Measurements from ENCODE around the gene RSF1.
A peak's percentile ranks its signal among the peaks of the same experiment; 100 is the strongest.

RSF1 gene

DNA sequence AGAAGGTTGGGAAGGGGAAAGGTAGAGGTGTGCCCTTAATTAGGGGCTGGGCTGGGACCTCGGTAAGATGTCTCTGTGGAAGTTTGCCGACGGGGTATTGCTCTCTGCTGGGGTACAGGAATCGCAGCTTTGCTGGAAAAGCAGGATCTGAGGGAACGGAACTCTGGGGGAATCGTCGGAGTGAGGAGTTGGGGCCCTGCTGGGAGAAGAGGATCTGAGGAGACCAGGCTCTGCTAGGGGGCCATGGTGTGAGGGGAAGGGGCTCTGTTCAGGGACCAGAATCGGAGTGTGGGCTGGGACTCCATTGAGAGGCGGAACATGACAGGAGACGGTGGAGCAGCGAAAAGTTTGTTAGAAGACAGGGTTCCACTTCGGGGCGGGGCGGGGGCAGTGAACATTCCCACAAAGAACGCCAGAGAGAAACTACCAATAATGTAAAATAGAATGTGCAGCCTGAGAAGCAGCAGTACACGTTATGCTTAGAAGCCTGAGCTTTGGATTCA, 878 bp upstream of the RSF1 start:
- intact Hi-C loops (cut with micrococcal nuclease), result loop anchor here (2.0 kb wide), 1 partner anchor 173 kb away; the partner anchor contains the start of gene INTS4
- peaks cover 25% of the 10 kb centered on the region for H3K4me1 Mint-ChIP-seq (ENCODE audit: low read depth)
- H3K9me3 Mint-ChIP-seq, result no peaks in the 10 kb centered on the region

DNA sequence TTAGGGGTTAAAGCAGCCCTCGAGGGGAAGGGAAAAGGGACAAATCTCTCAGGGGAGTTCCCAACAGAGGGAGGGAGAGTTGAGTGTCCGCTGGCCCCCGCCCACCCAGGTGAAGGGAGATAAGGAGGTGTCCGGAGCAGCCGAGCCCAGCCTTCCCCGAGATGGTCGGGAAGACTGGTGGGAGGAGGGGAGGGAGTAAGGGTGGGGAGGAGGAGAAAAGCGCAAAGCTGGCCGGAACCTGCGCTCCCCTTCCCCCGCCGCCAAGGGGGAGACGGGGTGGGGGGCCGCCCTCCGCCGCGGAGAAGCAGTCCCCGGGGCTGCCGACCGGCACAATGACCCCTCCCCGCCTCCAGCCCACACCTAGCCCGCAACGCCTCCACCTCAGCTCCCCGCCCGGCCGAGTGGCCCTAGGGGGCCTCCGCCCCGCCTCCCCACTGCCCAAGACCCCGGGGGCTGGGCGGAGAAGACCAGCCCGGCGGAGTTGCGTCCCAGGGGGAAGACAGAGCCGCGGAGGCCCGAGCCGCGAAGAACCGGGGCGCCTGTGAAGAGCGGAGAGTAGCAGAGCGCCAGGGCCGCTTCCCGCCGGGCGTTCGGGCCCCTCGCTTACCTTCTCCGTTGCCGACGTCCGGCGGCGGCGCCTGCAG, 479 bp downstream of the RSF1 start:
- no peaks in the 10 kb centered on the region for H3K27me3 Mint-ChIP-seq
- peaks cover 25% of the 10 kb centered on the region for H3K4me1 Mint-ChIP-seq (ENCODE audit: low read depth)
- peaks cover 3% of the 10 kb centered on the region for H3K9me3 Mint-ChIP-seq
- H3K27ac Mint-ChIP-seq, result peak overlapping the region; percentile 83
- intact Hi-C loops (cut with micrococcal nuclease), result loop anchor here (2.0 kb wide), 1 partner anchor 175 kb away; the partner anchor contains the start of gene INTS4
- H3K36me3 Mint-ChIP-seq (ENCODE audit: low read depth), result peaks cover 25% of the 10 kb centered on the region
- peak overlapping the region; percentile 99 for H3K4me3 Mint-ChIP-seq

More for the DNA sequence above, 878 bp upstream of the RSF1 start:
- peak overlapping the region; percentile 99 for H3K4me3 Mint-ChIP-seq
- no peaks in the 10 kb centered on the region for H3K27me3 Mint-ChIP-seq
- peak overlapping the region; percentile 83 for H3K27ac Mint-ChIP-seq
- peaks cover 24% of the 10 kb centered on the region for H3K36me3 Mint-ChIP-seq (ENCODE audit: low read depth)

DNA sequence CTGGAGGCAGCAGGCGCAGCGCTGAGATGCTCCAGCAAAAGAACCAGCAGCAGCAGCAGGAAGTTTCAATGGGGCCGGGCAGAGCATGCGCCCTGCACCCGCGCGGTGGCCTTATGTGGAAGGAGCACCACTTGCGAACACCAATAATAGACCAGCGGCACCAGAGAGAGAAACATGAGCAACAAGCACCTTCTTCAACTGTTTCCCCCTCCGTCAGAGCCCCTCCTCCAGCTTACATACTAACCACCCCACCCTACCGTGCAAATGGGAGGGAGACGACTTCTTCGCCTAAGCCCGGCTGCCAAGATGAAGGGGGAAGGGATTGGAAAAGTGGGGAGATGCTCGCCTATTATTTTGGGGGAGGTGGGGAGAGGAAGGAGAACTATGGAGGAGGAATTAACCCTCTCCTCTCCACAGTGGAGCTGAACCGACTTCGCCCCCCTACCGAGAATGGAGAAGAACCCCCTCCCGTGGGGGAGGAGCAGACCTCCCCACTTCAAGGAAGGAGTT, 1.1 kb downstream of the RSF1 start:
- intact Hi-C loops (cut with micrococcal nuclease), result no loop called here
- peak overlapping the region; percentile 83 for H3K27ac Mint-ChIP-seq
- peak overlapping the region; percentile 99 for H3K4me3 Mint-ChIP-seq
- peaks cover 31% of the 10 kb centered on the region for H3K36me3 Mint-ChIP-seq (ENCODE audit: low read depth)
- no peaks in the 10 kb centered on the region for H3K27me3 Mint-ChIP-seq
- H3K9me3 Mint-ChIP-seq, result peaks cover 8% of the 10 kb centered on the region
- H3K4me1 Mint-ChIP-seq (ENCODE audit: low read depth), result peaks cover 25% of the 10 kb centered on the region

DNA sequence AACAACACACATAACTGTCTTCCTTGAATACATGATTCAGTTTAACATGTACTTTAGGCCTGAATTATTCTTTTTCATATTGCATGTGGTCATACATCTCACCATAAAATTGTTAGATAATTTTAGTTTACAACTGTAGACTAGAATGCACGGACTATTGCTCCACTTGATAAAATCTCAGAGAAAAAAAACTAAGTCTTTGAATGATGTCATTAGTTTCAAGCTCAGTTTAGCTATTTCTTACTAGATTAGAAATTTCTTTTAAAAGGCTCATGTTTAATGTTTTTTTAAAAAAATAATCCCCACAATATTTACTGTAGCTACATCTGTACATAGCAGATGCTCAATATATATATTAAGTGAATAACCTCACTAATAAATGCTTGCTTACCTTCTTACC, 5.1 kb downstream of the RSF1 start:
- peaks cover 48% of the 10 kb centered on the region for H3K36me3 Mint-ChIP-seq (ENCODE audit: low read depth)
- no peak overlapping the region for H3K27ac Mint-ChIP-seq
- no peaks in the 10 kb centered on the region for H3K27me3 Mint-ChIP-seq
- no peak overlapping the region for H3K4me3 Mint-ChIP-seq
- H3K9me3 Mint-ChIP-seq, result peaks cover 9% of the 10 kb centered on the region
- intact Hi-C loops (cut with micrococcal nuclease), result no loop called here
- peaks cover 16% of the 10 kb centered on the region for H3K4me1 Mint-ChIP-seq (ENCODE audit: low read depth)

DNA sequence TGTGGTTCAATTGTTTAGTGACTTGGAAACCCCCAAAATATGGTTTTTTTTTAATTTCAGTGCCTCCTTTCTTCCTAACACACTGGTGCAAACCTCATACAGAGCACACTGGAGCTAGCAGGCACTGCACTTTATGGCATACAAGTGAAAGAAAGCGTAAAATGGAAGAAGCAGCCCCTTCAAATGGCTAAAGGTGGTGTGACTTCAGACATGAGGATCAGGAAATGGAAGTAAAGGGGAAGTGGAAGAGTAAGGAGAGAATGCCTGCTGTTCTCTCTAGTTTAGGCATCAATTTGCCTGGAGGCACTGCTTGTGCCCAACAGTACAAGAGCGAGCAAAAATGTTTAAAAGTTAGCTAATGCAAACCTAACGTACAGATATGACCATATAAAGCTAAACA, 5.7 kb downstream of the RSF1 start:
- Mint-ChIP-seq H3K36me3 (ENCODE audit: low read depth) (peaks cover 47% of the 10 kb centered on the region), H3K4me3 (no peak overlapping the region)

DNA sequence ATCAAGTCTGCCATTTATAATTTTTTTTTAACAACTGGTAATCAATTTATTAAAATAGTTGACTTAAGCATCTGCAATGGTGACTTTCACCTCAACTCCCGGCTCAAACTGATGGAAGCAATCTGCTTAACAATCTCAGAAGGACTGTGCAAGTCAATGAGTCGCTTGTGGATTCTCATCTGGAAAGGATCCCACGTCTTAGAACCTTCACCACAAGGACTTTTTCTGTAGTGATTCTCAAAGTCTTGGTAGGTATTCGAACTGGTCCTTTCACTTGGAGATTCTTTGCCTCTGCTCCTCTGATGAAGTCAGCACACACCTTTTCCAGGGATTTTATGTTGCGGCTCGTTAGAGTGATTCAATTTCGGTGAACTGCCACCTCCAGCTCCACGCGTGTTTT, 7.3 kb downstream of the RSF1 start:
- intact Hi-C loops (cut with micrococcal nuclease), result no loop called here
- H3K4me1 Mint-ChIP-seq (ENCODE audit: low read depth), result peaks cover 13% of the 10 kb centered on the region
- peaks cover 41% of the 10 kb centered on the region for H3K36me3 Mint-ChIP-seq (ENCODE audit: low read depth)
- H3K9me3 Mint-ChIP-seq, result peaks cover 9% of the 10 kb centered on the region
- H3K27me3 Mint-ChIP-seq, result no peaks in the 10 kb centered on the region
- no peak overlapping the region for H3K27ac Mint-ChIP-seq
- H3K4me3 Mint-ChIP-seq, result no peak overlapping the region

More for the DNA sequence above, 5.7 kb downstream of the RSF1 start:
- intact Hi-C loops (cut with micrococcal nuclease), result no loop called here
- Mint-ChIP-seq H3K4me1 (ENCODE audit: low read depth) (peaks cover 21% of the 10 kb centered on the region), H3K9me3 (peaks cover 9% of the 10 kb centered on the region), H3K27ac (no peak overlapping the region), H3K27me3 (no peaks in the 10 kb centered on the region)

DNA sequence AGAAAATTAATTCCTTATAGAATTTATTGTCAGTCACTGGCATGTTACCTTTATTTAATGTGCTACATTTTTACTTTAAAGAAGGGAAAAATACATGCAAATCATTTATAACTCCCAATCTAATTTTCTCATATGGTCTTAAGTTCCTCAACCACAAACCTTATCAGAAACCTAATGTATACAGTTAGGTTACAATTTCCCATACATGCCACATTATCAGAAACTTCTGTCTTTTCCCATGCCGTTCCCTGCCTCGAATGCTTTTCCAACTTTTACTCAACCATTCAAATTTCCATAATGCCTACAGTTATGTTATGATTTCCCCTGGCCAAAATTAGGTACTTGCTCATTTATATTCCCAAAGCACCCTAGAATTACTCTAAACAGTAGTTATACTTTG, 13.5 kb downstream of the RSF1 start:
- peaks cover 30% of the 10 kb centered on the region for H3K4me1 Mint-ChIP-seq (ENCODE audit: low read depth)
- H3K27ac Mint-ChIP-seq, result no peak overlapping the region
- H3K9me3 Mint-ChIP-seq, result no peaks in the 10 kb centered on the region
- no peak overlapping the region for H3K4me3 Mint-ChIP-seq
- H3K36me3 Mint-ChIP-seq (ENCODE audit: low read depth), result peaks cover 33% of the 10 kb centered on the region
- H3K27me3 Mint-ChIP-seq, result no peaks in the 10 kb centered on the region
- intact Hi-C loops (cut with micrococcal nuclease), result no loop called here

DNA sequence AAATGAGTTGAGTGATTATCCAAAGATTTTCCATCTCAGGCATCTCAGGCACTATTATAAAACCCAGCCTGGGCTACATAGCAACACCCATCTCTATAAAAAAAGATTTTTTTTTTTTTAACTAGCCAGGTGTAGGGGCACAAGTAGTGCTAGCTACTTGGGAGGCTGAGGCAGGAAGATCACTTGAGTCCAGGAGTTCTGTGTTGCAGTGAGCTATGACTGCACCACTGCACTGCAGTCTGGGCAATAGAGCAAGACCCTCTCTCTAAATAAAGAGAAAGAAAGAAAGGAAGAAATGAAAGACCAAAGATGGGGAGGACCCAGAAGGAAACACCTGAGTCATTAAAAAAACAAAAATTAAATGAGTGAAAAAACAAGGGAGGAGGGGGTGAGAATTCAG, 14.1 kb downstream of the RSF1 start:
- peaks cover 30% of the 10 kb centered on the region for H3K36me3 Mint-ChIP-seq (ENCODE audit: low read depth)
- intact Hi-C loops (cut with micrococcal nuclease), result no loop called here
- no peak overlapping the region for H3K27ac Mint-ChIP-seq
- peaks cover 33% of the 10 kb centered on the region for H3K4me1 Mint-ChIP-seq (ENCODE audit: low read depth)
- H3K4me3 Mint-ChIP-seq, result no peak overlapping the region
- no peaks in the 10 kb centered on the region for H3K27me3 Mint-ChIP-seq
- no peaks in the 10 kb centered on the region for H3K9me3 Mint-ChIP-seq

DNA sequence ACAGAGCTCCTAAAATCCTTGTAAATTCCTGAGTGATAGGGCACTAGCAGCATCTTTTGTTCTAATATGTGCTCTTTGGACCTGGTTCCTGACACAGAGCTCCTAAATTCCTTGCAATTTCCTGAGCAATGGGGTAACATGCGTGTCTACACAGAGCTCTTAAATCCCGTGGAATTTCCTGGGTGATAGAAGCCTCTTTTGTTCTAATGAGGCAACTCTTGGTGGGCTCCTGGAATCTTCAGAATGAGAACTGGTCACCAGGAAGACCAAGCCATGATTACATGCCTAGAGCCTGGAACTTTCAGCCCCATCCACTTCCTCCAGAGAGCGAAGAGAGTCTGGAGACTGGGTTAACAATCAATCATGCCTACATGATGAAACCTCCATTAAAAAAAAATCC, 19.0 kb downstream of the RSF1 start:
- Mint-ChIP-seq H3K4me3 (no peak overlapping the region), H3K27ac (no peak overlapping the region), H3K36me3 (ENCODE audit: low read depth) (peaks cover 27% of the 10 kb centered on the region), H3K9me3 (no peaks in the 10 kb centered on the region), H3K27me3 (no peaks in the 10 kb centered on the region), H3K4me1 (ENCODE audit: low read depth) (peaks cover 33% of the 10 kb centered on the region)
- intact Hi-C loops (cut with micrococcal nuclease), result no loop called here

DNA sequence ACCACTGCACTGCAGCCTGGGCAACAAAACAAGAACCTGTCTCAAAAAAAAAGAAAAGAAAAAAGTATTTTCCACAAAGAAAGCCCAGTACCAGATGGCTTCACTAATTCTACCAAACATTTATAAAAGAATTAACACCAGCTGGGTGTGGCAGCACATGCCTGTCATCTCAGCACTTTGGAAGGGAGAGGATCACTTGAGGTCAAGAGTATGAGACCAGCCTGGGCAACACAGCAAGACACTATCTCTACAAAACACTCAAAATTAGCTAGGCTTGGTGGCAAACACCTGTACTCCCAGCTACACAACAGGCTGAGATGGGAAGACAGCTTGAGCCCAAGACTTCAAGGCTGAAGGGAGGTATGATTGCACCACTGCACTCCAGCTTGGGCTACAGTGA, 20.1 kb downstream of the RSF1 start:
- H3K4me3 Mint-ChIP-seq, result no peak overlapping the region
- no peaks in the 10 kb centered on the region for H3K9me3 Mint-ChIP-seq
- peaks cover 24% of the 10 kb centered on the region for H3K4me1 Mint-ChIP-seq (ENCODE audit: low read depth)
- H3K27me3 Mint-ChIP-seq, result no peaks in the 10 kb centered on the region
- H3K36me3 Mint-ChIP-seq (ENCODE audit: low read depth), result peaks cover 24% of the 10 kb centered on the region
- intact Hi-C loops (cut with micrococcal nuclease), result no loop called here
- H3K27ac Mint-ChIP-seq, result peak overlapping the region; percentile 21

DNA sequence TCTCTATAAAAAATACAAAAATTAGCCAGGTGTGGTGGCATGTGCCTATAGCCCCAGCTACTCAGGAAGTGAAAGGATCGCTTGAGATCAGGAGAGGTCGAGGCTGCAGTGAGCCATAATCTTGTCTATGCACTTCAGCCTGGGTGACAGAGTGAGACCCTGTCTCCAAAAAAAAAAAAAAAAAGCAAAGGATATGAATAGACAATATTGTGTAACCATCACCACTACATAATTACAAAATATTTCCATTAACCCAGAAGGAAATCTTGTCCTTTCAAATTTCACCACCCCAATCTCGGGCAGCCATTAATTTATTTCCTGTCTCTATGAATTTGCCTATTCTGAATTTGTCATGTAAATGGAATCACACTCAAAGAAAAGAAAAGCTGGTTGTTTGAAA, 21.2 kb downstream of the RSF1 start:
- Mint-ChIP-seq H3K27ac (no peak overlapping the region), H3K4me3 (no peak overlapping the region), H3K9me3 (no peaks in the 10 kb centered on the region), H3K27me3 (no peaks in the 10 kb centered on the region), H3K36me3 (ENCODE audit: low read depth) (peaks cover 19% of the 10 kb centered on the region), H3K4me1 (ENCODE audit: low read depth) (peaks cover 35% of the 10 kb centered on the region)
- intact Hi-C loops (cut with micrococcal nuclease), result no loop called here

DNA sequence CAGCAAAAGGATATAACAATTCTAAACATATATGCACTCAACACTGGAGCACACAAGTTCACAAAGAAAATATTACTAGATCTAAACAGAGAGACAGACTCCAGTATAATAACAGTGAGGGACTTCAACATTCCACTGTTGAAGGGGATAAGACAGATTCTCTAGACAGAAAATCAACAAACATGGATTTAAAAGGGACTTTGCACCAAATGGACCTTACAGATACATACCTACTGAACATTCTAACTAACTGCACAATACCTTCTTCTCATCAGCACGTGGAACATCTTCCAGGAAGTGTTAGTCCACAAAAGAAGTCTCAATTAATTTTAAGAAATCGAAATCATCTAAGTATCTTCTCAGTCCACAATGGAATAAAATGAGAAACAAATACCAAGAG, 26.6 kb downstream of the RSF1 start:
- peaks cover 16% of the 10 kb centered on the region for H3K4me1 Mint-ChIP-seq (ENCODE audit: low read depth)
- no peak overlapping the region for H3K4me3 Mint-ChIP-seq
- H3K27ac Mint-ChIP-seq, result no peak overlapping the region
- peaks cover 56% of the 10 kb centered on the region for H3K36me3 Mint-ChIP-seq (ENCODE audit: low read depth)
- peaks cover 19% of the 10 kb centered on the region for H3K9me3 Mint-ChIP-seq
- no peaks in the 10 kb centered on the region for H3K27me3 Mint-ChIP-seq
- intact Hi-C loops (cut with micrococcal nuclease), result no loop called here

DNA sequence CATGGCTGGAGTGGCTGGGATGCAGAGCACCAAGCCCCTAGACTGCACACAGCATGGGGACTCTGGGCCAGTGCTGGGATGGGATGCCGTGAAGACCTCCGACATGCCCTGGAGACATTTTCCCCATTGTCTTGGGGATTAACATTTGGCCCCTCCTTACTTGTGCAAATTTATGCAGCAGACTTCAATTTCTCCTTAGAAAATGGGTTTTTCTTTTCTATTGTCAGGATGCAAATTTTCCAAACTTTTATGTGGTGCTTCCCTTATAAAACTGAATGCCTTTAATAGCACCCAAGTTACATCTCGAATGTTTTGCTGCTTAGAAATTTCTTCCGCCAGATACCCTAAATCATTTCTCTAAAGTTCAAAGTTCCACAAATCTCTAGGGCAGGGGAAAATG, 29.2 kb downstream of the RSF1 start:
- peaks cover 45% of the 10 kb centered on the region for H3K36me3 Mint-ChIP-seq (ENCODE audit: low read depth)
- no peaks in the 10 kb centered on the region for H3K27me3 Mint-ChIP-seq
- peaks cover 19% of the 10 kb centered on the region for H3K9me3 Mint-ChIP-seq
- H3K4me3 Mint-ChIP-seq, result no peak overlapping the region
- no peak overlapping the region for H3K27ac Mint-ChIP-seq
- intact Hi-C loops (cut with micrococcal nuclease), result no loop called here
- H3K4me1 Mint-ChIP-seq (ENCODE audit: low read depth), result peaks cover 17% of the 10 kb centered on the region

DNA sequence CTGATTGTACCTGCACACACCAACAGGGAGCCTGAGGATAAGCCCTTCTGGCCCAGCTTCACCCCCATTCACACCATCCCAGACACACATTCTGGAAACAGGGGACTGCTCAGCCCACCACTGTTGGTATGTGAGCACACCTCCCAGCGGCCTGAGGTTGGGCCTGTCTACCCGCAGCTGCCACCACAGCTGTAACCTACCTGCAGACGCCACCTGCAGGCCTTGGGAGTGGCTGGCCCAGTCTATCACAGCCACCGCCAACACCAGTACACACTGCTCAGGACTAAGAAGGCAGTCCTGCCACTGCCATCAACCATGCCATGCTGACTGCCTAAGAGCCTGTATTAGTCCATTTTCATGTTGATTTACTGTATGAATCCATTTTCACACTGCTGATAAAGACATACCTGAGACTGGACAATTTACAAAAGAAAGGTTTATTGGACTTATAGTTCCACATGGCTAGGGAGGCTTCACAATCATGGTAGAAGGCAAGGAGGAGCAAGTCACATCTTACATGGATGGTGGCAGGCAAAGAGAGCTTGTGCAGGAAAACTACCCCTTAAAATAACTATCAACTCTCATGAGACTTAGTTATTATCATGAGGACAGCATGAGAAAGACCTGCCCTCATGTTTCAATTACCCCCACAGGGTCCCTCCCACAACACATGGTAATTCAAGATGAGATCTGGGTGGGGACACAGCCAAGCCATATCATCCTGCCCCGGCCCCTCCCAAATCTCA, 30.6 kb downstream of the RSF1 start:
- peaks cover 51% of the 10 kb centered on the region for H3K36me3 Mint-ChIP-seq (ENCODE audit: low read depth)
- intact Hi-C loops (cut with micrococcal nuclease), result no loop called here
- peaks cover 19% of the 10 kb centered on the region for H3K9me3 Mint-ChIP-seq
- peaks cover 12% of the 10 kb centered on the region for H3K4me1 Mint-ChIP-seq (ENCODE audit: low read depth)
- H3K27ac Mint-ChIP-seq, result no peak overlapping the region
- no peak overlapping the region for H3K4me3 Mint-ChIP-seq
- H3K27me3 Mint-ChIP-seq, result no peaks in the 10 kb centered on the region

Measured in dendritic cell treated with granulocyte-macrophage colony-stimulating factor and Interleukin-4, amounts not matched to agents 40 ng/mL and 50 ng/mL, for 4 days (primary cell).